GM18519 (cell line): ENCODE results near the gene PRAMEF11.

Source experiments
- ATAC-seq: cut with Tn5 transposase; IDR thresholded peaks from one replicate; pipeline ENCODE4 v1.9.1; 2021; ENCODE audit warnings: mild to moderate bottlenecking, moderate library complexity; ENCODE audit not compliant: unreplicated experiment, low FRiP score

Gene PRAMEF11

DNA sequence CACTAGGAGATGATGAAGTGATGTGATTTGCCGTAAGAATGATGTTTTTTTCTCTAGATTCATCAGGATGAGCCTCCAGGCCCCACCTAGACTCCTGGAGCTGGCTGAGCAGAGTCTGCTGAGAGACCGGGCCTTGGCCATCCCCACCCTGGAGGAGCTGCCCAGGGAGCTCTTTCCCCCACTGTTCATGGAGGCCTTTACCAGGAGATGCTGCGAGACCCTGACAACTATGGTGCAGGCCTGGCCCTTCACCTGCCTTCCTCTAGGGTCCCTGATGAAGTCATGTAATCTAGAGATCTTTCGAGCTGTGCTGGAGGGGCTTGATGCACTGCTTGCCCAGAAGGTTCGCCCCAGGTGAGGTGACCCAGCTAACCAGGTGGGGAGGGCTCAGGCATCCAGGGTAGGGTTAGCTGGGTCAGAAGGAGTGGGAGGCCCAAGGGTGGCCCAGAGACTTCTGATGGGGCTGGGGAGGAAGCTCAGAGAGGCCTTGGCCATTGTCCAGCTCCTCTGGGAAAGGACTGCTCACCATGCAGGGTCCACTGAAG is 56.3 kb downstream of the PRAMEF11 start:
- no peak for ATAC-seq
